GM12874 (cell line): ENCODE data around the gene COL1A2.

Experiments used
- TF ChIP-seq, protein P1 (sequence below): IDR thresholded peaks from 2 replicates; pipeline ENCODE4 v1.5.1; 2011; ENCODE audit warnings: low read depth, mild to moderate bottlenecking, control low read depth, low read length, moderate library complexity; ENCODE audit not compliant: insufficient read depth

Gene COL1A2

GRCh38 chr7:94355454-94355853 is 39.2 kb upstream of the COL1A2 start:
- TF ChIP-seq, protein P1, sequence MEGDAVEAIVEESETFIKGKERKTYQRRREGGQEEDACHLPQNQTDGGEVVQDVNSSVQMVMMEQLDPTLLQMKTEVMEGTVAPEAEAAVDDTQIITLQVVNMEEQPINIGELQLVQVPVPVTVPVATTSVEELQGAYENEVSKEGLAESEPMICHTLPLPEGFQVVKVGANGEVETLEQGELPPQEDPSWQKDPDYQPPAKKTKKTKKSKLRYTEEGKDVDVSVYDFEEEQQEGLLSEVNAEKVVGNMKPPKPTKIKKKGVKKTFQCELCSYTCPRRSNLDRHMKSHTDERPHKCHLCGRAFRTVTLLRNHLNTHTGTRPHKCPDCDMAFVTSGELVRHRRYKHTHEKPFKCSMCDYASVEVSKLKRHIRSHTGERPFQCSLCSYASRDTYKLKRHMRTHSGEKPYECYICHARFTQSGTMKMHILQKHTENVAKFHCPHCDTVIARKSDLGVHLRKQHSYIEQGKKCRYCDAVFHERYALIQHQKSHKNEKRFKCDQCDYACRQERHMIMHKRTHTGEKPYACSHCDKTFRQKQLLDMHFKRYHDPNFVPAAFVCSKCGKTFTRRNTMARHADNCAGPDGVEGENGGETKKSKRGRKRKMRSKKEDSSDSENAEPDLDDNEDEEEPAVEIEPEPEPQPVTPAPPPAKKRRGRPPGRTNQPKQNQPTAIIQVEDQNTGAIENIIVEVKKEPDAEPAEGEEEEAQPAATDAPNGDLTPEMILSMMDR, result no peak

DNA sequence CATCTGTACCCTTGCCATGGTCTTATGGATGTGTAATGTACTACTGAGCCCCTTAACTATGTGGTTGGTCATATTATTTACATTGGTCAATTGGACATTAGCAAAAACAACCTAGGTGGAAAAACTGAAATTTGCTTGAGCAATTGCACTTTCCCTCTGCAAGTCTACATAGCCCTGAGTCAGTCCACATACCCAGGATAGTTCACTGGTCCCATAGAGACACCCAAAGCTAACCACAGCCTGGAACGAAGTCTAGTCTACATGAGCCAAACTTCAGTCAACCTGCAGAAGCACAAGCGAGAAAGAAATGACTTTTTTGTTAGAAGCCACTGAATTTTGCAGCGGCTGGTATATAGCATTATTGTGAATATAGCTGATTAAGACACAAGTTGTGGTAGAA is 37.6 kb upstream of the COL1A2 start:
- TF ChIP-seq, protein P1, result no peak

DNA sequence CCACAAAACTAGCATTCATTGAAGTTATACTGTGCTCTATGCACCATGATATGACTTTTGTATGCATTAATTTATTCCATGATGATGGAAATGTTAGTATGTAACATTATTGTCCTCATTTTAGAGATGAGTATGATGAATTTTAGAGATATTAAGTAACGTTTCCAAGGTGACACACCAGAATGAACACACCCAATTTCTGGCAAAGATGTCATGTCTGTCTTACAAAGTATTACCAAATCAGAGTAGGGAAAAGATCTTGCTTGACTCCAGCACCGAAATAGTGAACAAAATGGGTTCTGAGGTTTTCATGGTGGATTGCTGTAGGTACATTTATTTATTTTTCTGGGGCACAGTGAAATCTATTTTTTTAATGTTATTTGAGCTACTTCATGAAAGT is 33.8 kb upstream of the COL1A2 start:
- TF ChIP-seq, protein P1, result no peak

- TF ChIP-seq, protein P1, result no peak
These were observed 32.4 kb upstream of the COL1A2 start for GRCh38 chr7:94362276-94362675.

DNA sequence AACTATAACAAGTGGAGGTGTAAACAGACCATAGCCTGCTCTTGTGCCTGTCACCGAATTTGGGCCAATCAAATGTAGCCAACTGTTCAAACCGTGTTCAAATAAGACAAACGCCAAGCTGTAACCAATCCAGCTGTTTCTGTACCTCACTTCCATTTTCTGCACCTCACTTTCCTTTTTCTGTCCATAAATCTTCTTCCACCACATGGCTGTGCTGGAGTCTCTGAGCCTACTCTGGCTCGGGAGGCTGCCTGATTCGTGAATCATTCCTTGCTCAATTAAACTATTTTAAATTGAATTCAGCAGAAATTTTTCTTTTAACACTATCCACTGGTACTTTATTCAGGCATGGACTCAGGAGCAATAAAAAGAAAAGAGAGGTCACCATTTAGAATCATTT is 29.9 kb upstream of the COL1A2 start:
- TF ChIP-seq, protein P1, result no peak

- TF ChIP-seq, protein P1, result no peak
These were observed 28.5 kb upstream of the COL1A2 start for GRCh38 chr7:94366163-94366562.

GRCh38 chr7:94366832-94367231 is 27.9 kb upstream of the COL1A2 start:
- TF ChIP-seq, protein P1, result no peak

DNA sequence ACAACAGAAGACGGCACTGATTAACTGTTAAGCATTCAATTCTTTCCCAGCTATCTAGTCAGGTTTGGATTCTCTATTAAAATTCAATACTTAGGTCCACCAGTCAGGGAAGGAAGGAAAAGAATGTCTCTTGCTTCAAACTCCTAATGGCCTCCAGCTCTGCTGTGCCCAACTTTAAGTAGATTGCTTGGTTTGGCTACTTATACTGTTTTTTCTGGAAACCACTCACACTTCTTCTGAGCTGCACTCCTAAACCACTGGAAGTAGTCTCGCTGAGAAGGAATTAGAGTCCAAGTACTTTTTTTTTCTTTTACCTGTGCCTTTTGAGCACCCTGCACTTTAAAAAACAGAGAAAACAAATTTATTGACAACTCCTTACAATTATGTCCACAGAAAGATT is 26.7 kb upstream of the COL1A2 start:
- TF ChIP-seq, protein P1, result no peak
